GM18868 (cell line): ENCODE measurements around the gene GPNMB.
A peak's percentile ranks its signal among the peaks of the same experiment; 100 is the strongest.
"Not testable (repeated sequence)": the region's sequence is repeated elsewhere in the genome, so short reads cannot be mapped to it uniquely, and the experiment has no call there.

ENCODE experiments used
- ATAC-seq: cut with Tn5 transposase; IDR thresholded peaks from one replicate; pipeline ENCODE4 v1.9.1; 2021; ENCODE audit warnings: mild to moderate bottlenecking, moderate library complexity; ENCODE audit not compliant: unreplicated experiment

Gene GPNMB

GRCh38 chr7:23298141-23298881 is 51.7 kb downstream of the GPNMB start:
- ATAC-seq: no peak

- peak; percentile 100 for ATAC-seq
Observed at GRCh38 chr7:23298885-23299769, 52.6 kb downstream of the GPNMB start, which contains the start of gene MALSU1. TSS of gene MALSU1 (plus strand) at chr7:23299339. CDS start at chr7:23299353, 14 bp downstream.

DNA sequence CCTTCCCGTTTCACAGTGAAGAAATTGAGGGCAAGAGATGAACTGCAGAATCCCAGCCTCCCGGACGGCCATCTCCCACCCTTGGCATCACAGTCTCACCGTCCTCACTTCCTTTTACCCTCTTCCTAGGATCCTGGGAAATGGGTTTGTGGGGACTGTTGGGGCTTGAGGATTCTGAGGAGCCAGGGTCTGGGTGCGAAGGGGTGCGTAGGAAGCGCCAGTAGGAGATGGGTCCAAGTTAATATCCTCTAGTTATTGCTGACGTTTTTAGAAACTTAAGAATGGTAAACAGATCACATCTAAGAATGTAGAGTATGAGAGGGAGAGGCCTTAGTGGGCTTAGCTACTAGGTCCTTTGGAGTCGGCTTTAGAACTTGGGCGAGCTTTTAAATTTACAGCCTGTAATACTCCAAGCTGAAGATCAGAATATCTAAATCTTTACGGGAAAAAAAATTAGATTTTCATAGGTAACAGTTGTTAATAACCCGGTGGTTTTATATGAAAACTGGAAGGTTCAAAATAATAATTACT is 53.3 kb downstream of the GPNMB start:
- no peak for ATAC-seq

- no peak for ATAC-seq
Observed at GRCh38 chr7:23306936-23307521, 60.5 kb downstream of the GPNMB start.

DNA sequence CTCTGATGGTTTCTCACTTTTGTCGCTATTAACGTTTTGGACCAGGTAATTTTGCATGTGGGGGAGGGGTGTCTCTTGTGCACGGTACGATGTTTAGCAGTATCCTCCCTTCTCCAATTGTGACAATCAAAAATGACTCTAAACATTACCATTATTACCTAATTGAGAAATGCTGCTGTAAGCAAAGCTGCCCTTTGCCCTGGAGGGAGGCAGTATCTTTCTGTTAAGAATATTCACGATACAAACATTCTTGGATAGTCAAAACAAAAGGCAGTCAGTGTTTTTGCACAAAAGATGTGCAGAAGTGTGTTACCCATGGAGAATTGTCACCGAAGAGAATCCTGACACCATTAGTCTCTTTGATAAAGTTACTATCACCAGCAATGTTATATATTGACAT is 62.2 kb downstream of the GPNMB start:
- ATAC-seq: no peak

- ATAC-seq: not testable (repeated sequence)
Observed at GRCh38 chr7:23312141-23312540, 65.6 kb downstream of the GPNMB start.

DNA sequence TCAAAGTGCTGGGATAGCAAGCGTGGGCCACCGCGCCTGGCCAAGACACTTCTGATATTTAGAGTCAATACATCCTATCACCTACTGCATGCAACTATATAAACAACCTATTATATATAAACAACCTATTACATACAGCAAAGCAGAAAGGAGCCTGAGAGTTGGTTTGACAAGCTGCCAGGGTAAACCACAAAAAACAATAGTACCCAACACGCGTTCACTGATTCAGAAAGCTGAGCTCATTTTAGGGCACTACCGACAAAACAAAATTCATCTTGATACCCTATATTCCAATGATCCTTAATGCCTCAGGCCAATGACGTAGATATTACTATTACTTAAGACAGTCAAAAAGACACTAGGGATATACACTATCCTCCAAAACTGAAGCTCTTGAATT is 68.8 kb downstream of the GPNMB start:
- no peak for ATAC-seq
